HG03442 (cell line): ENCODE data around the gene PIP5K1C.
"Not testable (repeated sequence)": the region's sequence is repeated elsewhere in the genome, so short reads cannot be mapped to it uniquely, and the experiment has no call there.

Experiments used
- ATAC-seq: cut with Tn5 transposase; IDR thresholded peaks from one replicate; pipeline ENCODE4 v1.9.1; 2021; ENCODE audit warnings: mild to moderate bottlenecking, moderate library complexity; ENCODE audit not compliant: unreplicated experiment

Gene PIP5K1C

GRCh38 chr19:3661284-3662238 lies 38.7 kb downstream of the PIP5K1C start:
- no peak for ATAC-seq

- no peak for ATAC-seq
These were observed 39.6 kb downstream of the PIP5K1C start for GRCh38 chr19:3660493-3661219.

GRCh38 chr19:3659746-3660112 lies 40.5 kb downstream of the PIP5K1C start:
- ATAC-seq, result no peak

GRCh38 chr19:3658870-3659745 lies 41.2 kb downstream of the PIP5K1C start:
- ATAC-seq, result no peak

GRCh38 chr19:3658004-3658869 lies 42.0 kb downstream of the PIP5K1C start:
- ATAC-seq, result no peak

GRCh38 chr19:3657395-3657769 lies 42.9 kb downstream of the PIP5K1C start:
- ATAC-seq, result no peak

GRCh38 chr19:3656747-3657394 lies 43.4 kb downstream of the PIP5K1C start:
- ATAC-seq, result no peak

GRCh38 chr19:3656073-3656746 lies 44.1 kb downstream of the PIP5K1C start:
- ATAC-seq, result no peak

- ATAC-seq, result no peak
These were observed 44.7 kb downstream of the PIP5K1C start for GRCh38 chr19:3655402-3656072.

- ATAC-seq, result no peak
These were observed 46.3 kb downstream of the PIP5K1C start for GRCh38 chr19:3653865-3654513.

GRCh38 chr19:3653081-3653795 lies 47.0 kb downstream of the PIP5K1C start:
- ATAC-seq, result no peak

- no peak for ATAC-seq
These were observed 47.8 kb downstream of the PIP5K1C start for GRCh38 chr19:3652422-3652821.

GRCh38 chr19:3651684-3652083 lies 48.6 kb downstream of the PIP5K1C start:
- ATAC-seq, result no peak

- no peak for ATAC-seq
These were observed 50.4 kb downstream of the PIP5K1C start for GRCh38 chr19:3649888-3650287.

- ATAC-seq, result no peak
These were observed 52.0 kb downstream of the PIP5K1C start for GRCh38 chr19:3648037-3648905.

GRCh38 chr19:3647102-3647501 lies 53.2 kb downstream of the PIP5K1C start:
- ATAC-seq, result not testable (repeated sequence)
